ENCODE results near the gene UNCX.

UNCX gene

GRCh38 chr7:1246160-1246870 lies 13.6 kb downstream of the UNCX start:
- Histone ChIP-seq H3K27me3 (ENCODE audit: control insufficient read depth in 1 of 2, insufficient read depth in 2 of 2, low read length in 2 of 2) (peaks cover 71 to 91% of the 10 kb centered on the region in 2 donors), H3K4me3 (ENCODE audit: low read length in 2 of 2) (no peak overlapping the region), H3K27ac (ENCODE audit: low read length) (no peak overlapping the region), H3K36me3 (ENCODE audit: control insufficient read depth in 2 of 2, insufficient read depth in 2 of 2, low read length in 2 of 2) (no peaks in the 10 kb centered on the region), H3K9ac (ENCODE audit: low read length in 2 of 2) (no peak overlapping the region), H3K9me3 (ENCODE audit: control insufficient read depth in 2 of 2, low read length in 2 of 2) (no peaks in the 10 kb centered on the region), H3K4me1 (ENCODE audit: control insufficient read depth, insufficient read depth, low read length) (peaks cover 25% of the 10 kb centered on the region)

DNA sequence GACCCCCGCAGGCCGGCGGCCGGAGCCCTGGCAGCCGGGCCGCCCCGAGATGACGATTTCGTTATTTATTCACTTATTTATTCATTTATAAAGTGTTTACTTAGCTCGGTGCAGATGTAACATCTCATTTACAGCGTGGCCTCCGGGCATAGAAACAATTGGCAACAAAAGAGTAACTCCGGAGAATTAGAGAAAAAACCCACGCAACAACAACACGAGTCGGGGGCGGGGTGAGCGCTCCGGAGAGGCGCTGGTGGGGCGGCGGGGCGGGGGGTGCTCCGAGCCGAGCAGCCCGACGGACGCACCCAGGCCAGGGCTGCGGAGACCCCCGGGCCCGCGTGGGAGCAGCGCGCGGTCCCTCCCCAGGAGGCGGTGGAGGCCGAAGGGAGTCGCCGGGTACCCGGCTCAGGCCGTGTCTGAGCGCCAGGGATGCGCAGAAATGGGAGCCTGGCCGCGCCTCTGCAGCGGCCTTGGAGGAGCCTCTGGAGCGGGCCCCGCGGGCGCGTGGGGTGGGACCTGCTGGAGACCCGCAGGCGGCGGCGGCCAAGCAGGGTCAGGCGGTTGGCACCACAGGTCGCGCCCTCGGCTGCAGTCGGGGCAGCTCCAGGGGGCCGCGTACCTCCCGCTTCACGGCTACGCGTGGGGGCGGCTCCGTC lies 14.3 kb downstream of the UNCX start:
- Histone ChIP-seq H3K27ac (ENCODE audit: low read length) (no peak overlapping the region), H3K9ac (ENCODE audit: low read length in 2 of 2) (no peak overlapping the region), H3K36me3 (ENCODE audit: control insufficient read depth in 2 of 2, insufficient read depth in 2 of 2, low read length in 2 of 2) (no peaks in the 10 kb centered on the region), H3K4me3 (ENCODE audit: low read length in 2 of 2) (no peak overlapping the region), H3K9me3 (ENCODE audit: control insufficient read depth in 2 of 2, low read length in 2 of 2) (no peaks in the 10 kb centered on the region), H3K4me1 (ENCODE audit: control insufficient read depth, insufficient read depth, low read length) (peaks cover 20% of the 10 kb centered on the region), H3K27me3 (ENCODE audit: control insufficient read depth in 1 of 2, insufficient read depth in 2 of 2, low read length in 2 of 2) (peaks cover 74 to 90% of the 10 kb centered on the region in 2 donors)

DNA sequence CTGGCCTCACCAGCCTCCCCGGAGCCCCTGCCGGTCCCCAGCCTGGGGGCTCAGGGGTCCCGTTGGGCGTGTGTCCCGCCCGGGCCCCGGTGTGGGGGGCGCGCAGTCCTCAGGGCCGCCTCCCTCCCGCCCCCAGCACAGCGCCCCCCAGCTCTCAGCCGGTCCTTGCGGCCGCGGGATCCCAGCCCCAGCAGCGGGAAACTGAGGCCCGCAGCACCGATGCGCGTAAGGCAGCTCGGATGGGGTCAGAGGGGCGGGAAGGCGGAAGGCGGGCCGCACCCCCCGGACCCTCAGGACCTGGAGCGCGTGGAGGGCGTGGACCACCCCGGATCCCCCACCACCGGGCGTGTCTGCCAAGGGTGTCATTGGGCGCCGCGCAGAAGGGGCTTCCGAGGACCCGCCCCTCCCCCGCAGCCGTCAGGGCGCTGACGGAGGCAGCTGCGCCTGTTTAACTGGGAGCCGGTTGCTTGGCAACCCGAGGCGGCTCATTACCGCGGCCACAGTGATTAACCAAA lies 14.9 kb downstream of the UNCX start:
- Histone ChIP-seq H3K4me1 (ENCODE audit: control insufficient read depth, insufficient read depth, low read length) (peaks cover 17% of the 10 kb centered on the region), H3K4me3 (ENCODE audit: low read length in 2 of 2) (no peak overlapping the region), H3K9me3 (ENCODE audit: control insufficient read depth in 2 of 2, low read length in 2 of 2) (no peaks in the 10 kb centered on the region), H3K27me3 (ENCODE audit: control insufficient read depth in 1 of 2, insufficient read depth in 2 of 2, low read length in 2 of 2) (peaks cover 78 to 90% of the 10 kb centered on the region in 2 donors), H3K27ac (ENCODE audit: low read length) (no peak overlapping the region), H3K36me3 (ENCODE audit: control insufficient read depth in 2 of 2, insufficient read depth in 2 of 2, low read length in 2 of 2) (no peaks in the 10 kb centered on the region), H3K9ac (ENCODE audit: low read length in 2 of 2) (no peak overlapping the region)

DNA sequence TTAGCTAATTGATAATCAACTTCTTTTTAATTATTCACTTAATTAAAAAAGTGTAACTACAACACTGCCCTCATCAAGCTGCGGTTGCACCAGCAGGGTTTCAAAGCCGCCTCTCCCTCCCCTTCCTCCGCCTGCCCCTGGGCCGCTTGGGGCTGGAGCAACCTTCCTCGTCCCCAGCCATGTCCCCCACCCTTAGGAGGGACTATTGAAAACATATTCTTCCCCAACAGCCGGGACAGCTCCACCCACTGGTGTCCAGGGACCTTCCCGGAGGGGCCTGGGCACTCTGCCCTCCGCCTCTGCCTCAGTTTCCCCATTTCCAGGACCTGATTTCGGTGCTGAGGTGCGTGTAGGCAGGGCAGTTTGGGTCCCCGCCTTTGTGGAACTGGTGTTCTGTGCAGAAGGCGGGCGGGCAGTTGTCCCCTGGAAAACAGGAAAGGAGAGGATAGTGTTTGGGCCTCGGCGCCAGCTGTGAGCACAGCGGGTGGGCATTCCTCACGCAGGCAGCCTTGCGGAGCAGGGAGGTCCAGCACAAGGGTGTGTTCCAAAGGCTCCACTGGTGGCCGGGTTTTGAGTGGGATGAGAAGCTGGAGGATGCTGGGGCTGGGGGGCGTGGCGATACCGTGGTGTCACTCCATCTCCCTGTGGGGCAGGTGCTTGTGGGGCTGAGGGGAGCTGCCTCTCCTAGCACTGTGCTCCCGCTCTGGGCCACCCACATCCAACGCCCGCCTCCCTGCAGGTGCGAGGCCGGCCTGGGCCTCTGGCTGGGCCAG lies 15.7 kb downstream of the UNCX start:
- H3K27me3 ChIP-seq (ENCODE audit: control insufficient read depth in 1 of 2, insufficient read depth in 2 of 2, low read length in 2 of 2): peaks cover 74 to 86% of the 10 kb centered on the region in 2 donors

DNA sequence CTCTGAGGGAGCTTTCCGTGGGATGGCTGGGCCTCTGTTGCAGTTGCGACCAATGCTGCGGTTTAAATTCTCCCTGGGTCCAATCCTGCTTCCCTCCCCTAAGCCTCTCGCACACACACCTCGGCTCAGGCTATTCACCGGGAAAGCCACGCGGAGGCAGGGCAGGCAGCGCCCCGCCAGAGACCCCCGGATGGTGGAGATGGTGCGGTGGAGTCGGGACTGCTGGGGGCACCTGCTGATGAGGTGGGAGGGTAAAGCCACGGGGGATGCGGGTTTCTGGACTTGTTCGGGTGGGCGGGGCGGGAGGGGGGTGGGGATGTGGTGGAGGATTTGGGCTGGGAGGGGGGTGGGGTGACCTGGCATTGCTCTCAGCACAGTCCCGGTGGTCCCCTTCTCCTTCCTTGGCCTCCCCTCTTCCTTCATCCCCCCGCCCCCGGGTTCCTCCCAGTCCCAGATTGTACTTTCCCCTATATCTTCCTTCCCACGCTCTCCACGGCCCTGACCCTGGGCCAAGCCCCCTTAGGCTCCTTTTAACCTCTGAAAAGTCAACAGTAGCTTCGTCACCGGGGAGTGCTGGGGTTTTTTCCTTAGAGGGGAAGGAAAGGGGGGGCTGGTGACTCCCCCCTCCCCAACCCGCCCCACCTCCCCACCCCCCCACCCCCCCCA lies 16.4 kb downstream of the UNCX start:
- Histone ChIP-seq H3K36me3 (ENCODE audit: control insufficient read depth in 2 of 2, insufficient read depth in 2 of 2, low read length in 2 of 2) (no peaks in the 10 kb centered on the region), H3K9ac (ENCODE audit: low read length in 2 of 2) (no peak overlapping the region), H3K27ac (ENCODE audit: low read length) (no peak overlapping the region), H3K9me3 (ENCODE audit: control insufficient read depth in 2 of 2, low read length in 2 of 2) (no peaks in the 10 kb centered on the region), H3K4me1 (ENCODE audit: control insufficient read depth, insufficient read depth, low read length) (peaks cover 17% of the 10 kb centered on the region), H3K27me3 (ENCODE audit: control insufficient read depth in 1 of 2, insufficient read depth in 2 of 2, low read length in 2 of 2) (peaks cover 72 to 86% of the 10 kb centered on the region in 2 donors), H3K4me3 (ENCODE audit: low read length in 2 of 2) (no peak overlapping the region)

More for the DNA sequence above, 15.7 kb downstream of the UNCX start:
- Histone ChIP-seq H3K9me3 (ENCODE audit: control insufficient read depth in 2 of 2, low read length in 2 of 2) (no peaks in the 10 kb centered on the region), H3K36me3 (ENCODE audit: control insufficient read depth in 2 of 2, insufficient read depth in 2 of 2, low read length in 2 of 2) (no peaks in the 10 kb centered on the region), H3K9ac (ENCODE audit: low read length in 2 of 2) (no peak overlapping the region), H3K4me1 (ENCODE audit: control insufficient read depth, insufficient read depth, low read length) (peaks cover 17% of the 10 kb centered on the region), H3K27ac (ENCODE audit: low read length) (no peak overlapping the region), H3K4me3 (ENCODE audit: low read length in 2 of 2) (no peak overlapping the region)

GRCh38 chr7:1249731-1250130 lies 17.1 kb downstream of the UNCX start:
- H3K36me3 ChIP-seq (ENCODE audit: control insufficient read depth in 2 of 2, insufficient read depth in 2 of 2, low read length in 2 of 2): no peaks in the 10 kb centered on the region
- H3K9ac ChIP-seq (ENCODE audit: low read length in 2 of 2): no peak overlapping the region
- peaks cover 17% of the 10 kb centered on the region for H3K4me1 ChIP-seq (ENCODE audit: control insufficient read depth, insufficient read depth, low read length)
- H3K4me3 ChIP-seq (ENCODE audit: low read length in 2 of 2): no peak overlapping the region
- H3K27ac ChIP-seq (ENCODE audit: low read length): no peak overlapping the region
- H3K27me3 ChIP-seq (ENCODE audit: control insufficient read depth in 1 of 2, insufficient read depth in 2 of 2, low read length in 2 of 2): peaks cover 70 to 85% of the 10 kb centered on the region in 2 donors
- H3K9me3 ChIP-seq (ENCODE audit: control insufficient read depth in 2 of 2, low read length in 2 of 2): no peaks in the 10 kb centered on the region

- Histone ChIP-seq H3K4me1 (ENCODE audit: control insufficient read depth, insufficient read depth, low read length) (peaks cover 17% of the 10 kb centered on the region), H3K9ac (ENCODE audit: low read length in 2 of 2) (no peak overlapping the region), H3K9me3 (ENCODE audit: control insufficient read depth in 2 of 2, low read length in 2 of 2) (no peaks in the 10 kb centered on the region), H3K27ac (ENCODE audit: low read length) (no peak overlapping the region), H3K4me3 (ENCODE audit: low read length in 2 of 2) (no peak overlapping the region), H3K27me3 (ENCODE audit: control insufficient read depth in 1 of 2, insufficient read depth in 2 of 2, low read length in 2 of 2) (peaks cover 68 to 82% of the 10 kb centered on the region in 2 donors), H3K36me3 (ENCODE audit: control insufficient read depth in 2 of 2, insufficient read depth in 2 of 2, low read length in 2 of 2) (no peaks in the 10 kb centered on the region)
These were observed 18.2 kb downstream of the UNCX start for GRCh38 chr7:1250901-1251300.

GRCh38 chr7:1251796-1252539 lies 19.3 kb downstream of the UNCX start:
- Histone ChIP-seq H3K36me3 (ENCODE audit: control insufficient read depth in 2 of 2, insufficient read depth in 2 of 2, low read length in 2 of 2) (no peaks in the 10 kb centered on the region), H3K4me3 (ENCODE audit: low read length in 2 of 2) (no peak overlapping the region), H3K27me3 (ENCODE audit: control insufficient read depth in 1 of 2, insufficient read depth in 2 of 2, low read length in 2 of 2) (peaks cover 62 to 77% of the 10 kb centered on the region in 2 donors), H3K9ac (ENCODE audit: low read length in 2 of 2) (no peak overlapping the region), H3K9me3 (ENCODE audit: control insufficient read depth in 2 of 2, low read length in 2 of 2) (no peaks in the 10 kb centered on the region), H3K4me1 (ENCODE audit: control insufficient read depth, insufficient read depth, low read length) (peaks cover 12% of the 10 kb centered on the region), H3K27ac (ENCODE audit: low read length) (no peak overlapping the region)

DNA sequence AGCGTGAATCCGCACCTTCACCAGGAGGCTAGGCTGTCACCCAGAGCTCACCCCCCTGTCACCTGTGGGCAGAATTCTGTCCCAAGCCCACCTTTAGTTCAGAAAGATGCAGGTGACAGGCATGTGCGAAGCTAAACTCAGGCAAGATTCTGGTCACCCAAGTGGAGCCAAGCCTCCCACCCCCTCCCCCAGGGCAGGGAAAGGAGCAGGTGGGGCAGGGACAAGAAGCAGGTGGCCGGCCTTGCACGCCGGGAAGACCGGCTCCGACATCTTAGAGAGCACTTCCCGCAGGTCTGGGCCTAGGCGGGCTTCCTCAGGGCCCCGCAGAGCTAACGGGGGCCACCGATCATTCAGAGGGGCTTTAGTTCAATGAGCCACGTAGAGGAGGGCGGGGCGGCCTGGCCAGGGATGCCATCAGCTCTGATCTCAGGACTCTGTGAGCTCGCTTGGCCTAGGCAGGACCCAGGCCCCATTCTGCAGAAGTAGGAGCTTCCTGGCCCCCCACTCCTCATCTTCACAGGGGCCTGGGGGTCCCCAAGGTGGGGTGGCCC lies 19.9 kb downstream of the UNCX start:
- H3K4me3 ChIP-seq (ENCODE audit: low read length in 2 of 2): no peak overlapping the region
- no peak overlapping the region for H3K27ac ChIP-seq (ENCODE audit: low read length)
- no peaks in the 10 kb centered on the region for H3K9me3 ChIP-seq (ENCODE audit: control insufficient read depth in 2 of 2, low read length in 2 of 2)
- H3K9ac ChIP-seq (ENCODE audit: low read length in 2 of 2): no peak overlapping the region
- no peaks in the 10 kb centered on the region for H3K36me3 ChIP-seq (ENCODE audit: control insufficient read depth in 2 of 2, insufficient read depth in 2 of 2, low read length in 2 of 2)
- H3K27me3 ChIP-seq (ENCODE audit: control insufficient read depth in 1 of 2, insufficient read depth in 2 of 2, low read length in 2 of 2): peaks cover 61 to 71% of the 10 kb centered on the region in 2 donors
- peaks cover 7% of the 10 kb centered on the region for H3K4me1 ChIP-seq (ENCODE audit: control insufficient read depth, insufficient read depth, low read length)

Data from stomach smooth muscle (tissue), 2 donors.